Measurements from ENCODE around the gene SEMA6A. TPM values are rescaled to one million over a fixed set of nuclear protein-coding genes. Genes with fewer than 3 reads are reported as not detected.

The SEMA6A gene
- polyA plus RNA-seq, 1 of the 3 experiments (the other 2 are of a cell fraction), result 0.18 TPM

GRCh38 chr5:116525674-116526073 is 48.9 kb downstream of the SEMA6A start:
- H3K36me3 ChIP-seq (replicated peaks in 1 of 2; ENCODE audit: control insufficient read depth in 1 of 2, insufficient read depth in 2 of 2, low read length in 1 of 2), result no peaks in the 10 kb centered on the region
- no peak for TF ChIP-seq GABPA (IDR thresholded peaks at IDR 0.05; ENCODE audit: low read depth)
- TF ChIP-seq MXI1 (IDR thresholded peaks at IDR 0.05; ENCODE audit: low read depth, low read length), result no peak
- TF ChIP-seq, protein P1, sequence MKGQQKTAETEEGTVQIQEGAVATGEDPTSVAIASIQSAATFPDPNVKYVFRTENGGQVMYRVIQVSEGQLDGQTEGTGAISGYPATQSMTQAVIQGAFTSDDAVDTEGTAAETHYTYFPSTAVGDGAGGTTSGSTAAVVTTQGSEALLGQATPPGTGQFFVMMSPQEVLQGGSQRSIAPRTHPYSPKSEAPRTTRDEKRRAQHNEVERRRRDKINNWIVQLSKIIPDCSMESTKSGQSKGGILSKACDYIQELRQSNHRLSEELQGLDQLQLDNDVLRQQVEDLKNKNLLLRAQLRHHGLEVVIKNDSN (IDR thresholded peaks at IDR 0.05; ENCODE audit: borderline replicate concordance, low read depth), result no peak
- TF ChIP-seq ELF1 (IDR thresholded peaks at IDR 0.05), result no peak
- TF ChIP-seq RCOR1 (IDR thresholded peaks at IDR 0.05; ENCODE audit: low read length), result no peak
- TF ChIP-seq MAX (IDR thresholded peaks at IDR 0.05; ENCODE audit: low read depth), result no peak
- TF ChIP-seq ZBTB33 (IDR thresholded peaks at IDR 0.05; ENCODE audit: borderline replicate concordance, low read depth), result no peak
- H3K4me1 ChIP-seq (ENCODE audit: control insufficient read depth in 1 of 2, insufficient read depth in 2 of 2, low read depth in 1 of 2, low read length in 1 of 2), result peaks cover 0 to 22% of the 10 kb centered on the region in 2 experiments; a peak in 2 of 4 replicates
- H3K9ac ChIP-seq, result no peak overlapping the region
- H3K9me3 ChIP-seq, result no peaks in the 10 kb centered on the region
- no peaks in the 10 kb centered on the region for H3F3A ChIP-seq (replicated peaks; ENCODE audit: insufficient read depth)
- WGBS (ENCODE audit: low lambda C conversion rate), result 77% methylated on average over 3 of the region's 3 CpGs
- H3K79me2 ChIP-seq (ENCODE audit: insufficient read depth), result no peaks in the 10 kb centered on the region
- no peak for DNase-seq
- H3K9me2 ChIP-seq, result no peaks in the 10 kb centered on the region
- no peak overlapping the region for H3K4me3 ChIP-seq (ENCODE audit: low read depth in 2 of 2, low read length in 1 of 2)
- POLR2A ChIA-PET, result no interaction called here
- no peak overlapping the region for H3K4me2 ChIP-seq
- CTCF ChIA-PET, result interaction anchor here (1.5 kb wide), 1 partner anchor 32 kb away, joined by 3 read pairs; no protein-coding TSS in a partner anchor
- H3K27ac ChIP-seq (ENCODE audit: low read depth in 2 of 2, low read length in 1 of 2), result no peak overlapping the region; a peak in 2 of 4 replicates
- H3K27me3 ChIP-seq (ENCODE audit: insufficient read depth), result no peaks in the 10 kb centered on the region; the same call in 1 of the 2 replicates
- H4K20me1 ChIP-seq (ENCODE audit: insufficient read depth), result no peaks in the 10 kb centered on the region
- H2AFZ ChIP-seq (ENCODE audit: low read depth), result no peak overlapping the region

DNA sequence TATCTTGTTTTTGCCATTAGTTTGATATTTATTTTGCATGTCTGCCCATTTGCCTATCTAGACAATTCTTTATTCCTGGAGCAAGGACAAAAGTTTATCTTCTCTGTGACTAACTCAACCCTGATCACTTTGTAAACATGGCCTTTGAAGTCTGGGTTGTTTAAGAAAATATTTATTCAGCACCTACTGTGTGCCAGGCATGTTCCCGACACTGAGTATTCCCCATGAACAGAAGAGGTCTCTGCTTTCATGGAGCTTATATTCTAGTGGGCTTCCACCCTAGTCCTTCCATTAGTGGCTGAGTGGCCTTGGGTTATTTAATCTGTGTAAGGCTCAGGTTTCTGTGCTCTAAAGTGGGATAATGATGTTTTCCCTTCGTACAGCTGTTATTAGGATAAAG is 49.7 kb downstream of the SEMA6A start:
- CTCF ChIA-PET, result interaction anchor here (1.0 to 1.5 kb wide), 2 partner anchors 33 to 50 kb away, joined by 3 to 4 read pairs; no protein-coding TSS in a partner anchor
- 65% methylated on average over 2 of the region's 2 CpGs for WGBS (ENCODE audit: low lambda C conversion rate)
- Histone ChIP-seq H3K36me3 (replicated peaks in 1 of 2; ENCODE audit: control insufficient read depth in 1 of 2, insufficient read depth in 2 of 2, low read length in 1 of 2) (no peaks in the 10 kb centered on the region), H3K9me2 (no peaks in the 10 kb centered on the region), H3K79me2 (ENCODE audit: insufficient read depth) (no peaks in the 10 kb centered on the region), H3K4me2 (no peak overlapping the region), H3K9me3 (no peaks in the 10 kb centered on the region), H3K4me1 (ENCODE audit: control insufficient read depth in 1 of 2, insufficient read depth in 2 of 2, low read depth in 1 of 2, low read length in 1 of 2) (peaks cover 0 to 21% of the 10 kb centered on the region in 2 experiments; a peak in 2 of 4 replicates), H3K27me3 (ENCODE audit: insufficient read depth) (no peaks in the 10 kb centered on the region; the same call in 1 of the 2 replicates), H3K9ac (no peak overlapping the region), H2AFZ (ENCODE audit: low read depth) (no peak overlapping the region), H3K27ac (ENCODE audit: low read depth in 2 of 2, low read length in 1 of 2) (peak overlapping the region in 1 of 2 experiments; percentile 87; a peak in 2 of 4 replicates), H3F3A (replicated peaks; ENCODE audit: insufficient read depth) (no peaks in the 10 kb centered on the region), H4K20me1 (ENCODE audit: insufficient read depth) (no peaks in the 10 kb centered on the region), H3K4me3 (ENCODE audit: low read depth in 2 of 2, low read length in 1 of 2) (no peak overlapping the region)
- DNase-seq, result no peak
- POLR2A ChIA-PET, result no interaction called here
- TF ChIP-seq EZH2phosphoT487 (IDR thresholded peaks at IDR 0.05; ENCODE audit: borderline replicate concordance, low read depth), result no peak
- TF ChIP-seq FOSL2 (IDR thresholded peaks at IDR 0.05; ENCODE audit: borderline replicate concordance, low read depth), result no peak
- no peak for TF ChIP-seq MXI1 (IDR thresholded peaks at IDR 0.05; ENCODE audit: low read depth, low read length)
- TF ChIP-seq POLR2AphosphoS5 (IDR thresholded peaks at IDR 0.05; ENCODE audit: low read depth, low read length), result no peak
- TF ChIP-seq RXRA (IDR thresholded peaks at IDR 0.05; ENCODE audit: borderline replicate concordance, low read depth), result no peak
- no peak for TF ChIP-seq EP300 (IDR thresholded peaks at IDR 0.05; ENCODE audit: borderline replicate concordance in 1 of 2, low read depth in 1 of 2, low read length in 1 of 2)
- TF ChIP-seq YY1 (IDR thresholded peaks at IDR 0.05; ENCODE audit: low read depth), result no peak
- TF ChIP-seq, protein P2, sequence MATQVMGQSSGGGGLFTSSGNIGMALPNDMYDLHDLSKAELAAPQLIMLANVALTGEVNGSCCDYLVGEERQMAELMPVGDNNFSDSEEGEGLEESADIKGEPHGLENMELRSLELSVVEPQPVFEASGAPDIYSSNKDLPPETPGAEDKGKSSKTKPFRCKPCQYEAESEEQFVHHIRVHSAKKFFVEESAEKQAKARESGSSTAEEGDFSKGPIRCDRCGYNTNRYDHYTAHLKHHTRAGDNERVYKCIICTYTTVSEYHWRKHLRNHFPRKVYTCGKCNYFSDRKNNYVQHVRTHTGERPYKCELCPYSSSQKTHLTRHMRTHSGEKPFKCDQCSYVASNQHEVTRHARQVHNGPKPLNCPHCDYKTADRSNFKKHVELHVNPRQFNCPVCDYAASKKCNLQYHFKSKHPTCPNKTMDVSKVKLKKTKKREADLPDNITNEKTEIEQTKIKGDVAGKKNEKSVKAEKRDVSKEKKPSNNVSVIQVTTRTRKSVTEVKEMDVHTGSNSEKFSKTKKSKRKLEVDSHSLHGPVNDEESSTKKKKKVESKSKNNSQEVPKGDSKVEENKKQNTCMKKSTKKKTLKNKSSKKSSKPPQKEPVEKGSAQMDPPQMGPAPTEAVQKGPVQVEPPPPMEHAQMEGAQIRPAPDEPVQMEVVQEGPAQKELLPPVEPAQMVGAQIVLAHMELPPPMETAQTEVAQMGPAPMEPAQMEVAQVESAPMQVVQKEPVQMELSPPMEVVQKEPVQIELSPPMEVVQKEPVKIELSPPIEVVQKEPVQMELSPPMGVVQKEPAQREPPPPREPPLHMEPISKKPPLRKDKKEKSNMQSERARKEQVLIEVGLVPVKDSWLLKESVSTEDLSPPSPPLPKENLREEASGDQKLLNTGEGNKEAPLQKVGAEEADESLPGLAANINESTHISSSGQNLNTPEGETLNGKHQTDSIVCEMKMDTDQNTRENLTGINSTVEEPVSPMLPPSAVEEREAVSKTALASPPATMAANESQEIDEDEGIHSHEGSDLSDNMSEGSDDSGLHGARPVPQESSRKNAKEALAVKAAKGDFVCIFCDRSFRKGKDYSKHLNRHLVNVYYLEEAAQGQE (IDR thresholded peaks at IDR 0.05; ENCODE audit: low read depth, low read length), result no peak
- TF ChIP-seq, protein P3, sequence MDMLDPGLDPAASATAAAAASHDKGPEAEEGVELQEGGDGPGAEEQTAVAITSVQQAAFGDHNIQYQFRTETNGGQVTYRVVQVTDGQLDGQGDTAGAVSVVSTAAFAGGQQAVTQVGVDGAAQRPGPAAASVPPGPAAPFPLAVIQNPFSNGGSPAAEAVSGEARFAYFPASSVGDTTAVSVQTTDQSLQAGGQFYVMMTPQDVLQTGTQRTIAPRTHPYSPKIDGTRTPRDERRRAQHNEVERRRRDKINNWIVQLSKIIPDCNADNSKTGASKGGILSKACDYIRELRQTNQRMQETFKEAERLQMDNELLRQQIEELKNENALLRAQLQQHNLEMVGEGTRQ (IDR thresholded peaks at IDR 0.05; ENCODE audit: borderline replicate concordance, low read depth, low read length), result no peak
- TF ChIP-seq TCF12 (IDR thresholded peaks at IDR 0.05), result no peak
- TF ChIP-seq SIN3A (IDR thresholded peaks at IDR 0.05; ENCODE audit: borderline replicate concordance, low read depth, low read length), result no peak
- no peak for TF ChIP-seq GABPA (IDR thresholded peaks at IDR 0.05; ENCODE audit: low read depth)
- no peak for TF ChIP-seq FOXJ3 (CRISPR knock-in tag; IDR thresholded peaks at IDR 0.05)
- TF ChIP-seq, protein P4, sequence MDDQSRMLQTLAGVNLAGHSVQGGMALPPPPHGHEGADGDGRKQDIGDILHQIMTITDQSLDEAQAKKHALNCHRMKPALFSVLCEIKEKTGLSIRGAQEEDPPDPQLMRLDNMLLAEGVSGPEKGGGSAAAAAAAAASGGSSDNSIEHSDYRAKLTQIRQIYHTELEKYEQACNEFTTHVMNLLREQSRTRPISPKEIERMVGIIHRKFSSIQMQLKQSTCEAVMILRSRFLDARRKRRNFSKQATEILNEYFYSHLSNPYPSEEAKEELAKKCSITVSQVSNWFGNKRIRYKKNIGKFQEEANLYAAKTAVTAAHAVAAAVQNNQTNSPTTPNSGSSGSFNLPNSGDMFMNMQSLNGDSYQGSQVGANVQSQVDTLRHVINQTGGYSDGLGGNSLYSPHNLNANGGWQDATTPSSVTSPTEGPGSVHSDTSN (IDR thresholded peaks at IDR 0.05), result no peak
